GM12878 (cell line): ENCODE measurements around the gene ABL1. TPM values are rescaled to one million over a fixed set of nuclear protein-coding genes. Genes with fewer than 3 reads are reported as not detected.

Experiments
- ATAC-seq: fragments of 200-7000 bp; cut with Tn5 transposase; 3 replicates; pipeline ENCODE4 v1.9.1; 2020; ENCODE audit warnings: mild to moderate bottlenecking, moderate library complexity
- BruUV-seq: library from RNA; stranded (reverse); fragments of 400-500 nt; replicated peaks from 2 replicates; lab custom pipeline; 2021; lab: Mats Ljungman, UMichigan
- CTCF ChIA-PET: fragments of 300-600 bp; sonication (Branson Sonifier 250); formaldehyde crosslinking; extraction: SDS; loops from one replicate; lab custom pipeline; 2021; ENCODE audit warnings: inconsistent platforms; lab: Yijun Ruan, JAX
- POLR2A ChIA-PET: fragments of 350-600 bp; formaldehyde crosslinking; extraction: SDS; loops from one replicate; lab custom pipeline; 2021; ENCODE audit warnings: inconsistent platforms; lab: Charles Lee
- RAD21 ChIA-PET: fragments of 300-600 bp; sonication (Branson Sonifier 250); formaldehyde crosslinking; loops from one replicate; lab custom pipeline; 2023; ENCODE audit warnings: antibody characterized with exemption; ENCODE audit not compliant: unreplicated experiment; lab: Charles Lee
- SMC1A ChIA-PET: fragments of 300-600 bp; sonication (Branson Sonifier 250); formaldehyde crosslinking; loops from one replicate; lab custom pipeline; 2023; ENCODE audit not compliant: unreplicated experiment, uncharacterized antibody; lab: Charles Lee
- DNase-seq: peaks from one replicate; pipeline ENCODE4 v3.0.0-alpha.2; 2011; ENCODE audit warnings: low read depth, low spot score
- FAIRE-seq: peaks from 3 replicates; lab custom pipeline; 2011; peaks lifted over from hg19 to GRCh38; lab: Jason Lieb, UNC
- H2AFZ ChIP-seq: 2 replicates; pipeline ENCODE4 v1.6.0; 2011; ENCODE audit warnings: low read depth, low read length, control low read depth; ENCODE audit not compliant: control insufficient read depth
- H3K27ac ChIP-seq: 2 replicates; pipeline ENCODE4 v1.5.1; 2011; ENCODE audit warnings: control low read depth; ENCODE audit not compliant: control insufficient read depth, insufficient read depth
- H3K27me3 ChIP-seq, 2 experiments: replicated peaks in 1 of 2; 2 replicates each; pipeline versions ENCODE4 v1.6.0 to v1.6.1; 2011; ENCODE audit warnings: low read length in 1 of 2; ENCODE audit not compliant: control insufficient read depth in 2 of 2, insufficient read depth in 2 of 2
- H3K36me3 ChIP-seq, 2 experiments: 2 replicates each; pipeline ENCODE4 v1.5.1; 2011; ENCODE audit warnings: low read length in 1 of 2; ENCODE audit not compliant: control insufficient read depth in 2 of 2, insufficient read depth in 2 of 2
- H3K4me1 ChIP-seq: 2 replicates; pipeline ENCODE4 v1.6.1; 2011; ENCODE audit warnings: mild to moderate bottlenecking, low read length, moderate library complexity, mixed read lengths; ENCODE audit not compliant: control insufficient read depth, insufficient read depth
- H3K4me2 ChIP-seq: 2 replicates; pipeline ENCODE4 v1.6.0; 2011; ENCODE audit warnings: control low read depth; ENCODE audit not compliant: control insufficient read depth, insufficient read depth
- H3K4me3 ChIP-seq: fragments of 200-600 bp; sonication (generic); 2 replicates; pipeline ENCODE4 v1.5.1; 2016
- H3K79me2 ChIP-seq: 2 replicates; pipeline ENCODE4 v1.6.0; 2011; ENCODE audit warnings: low read length; ENCODE audit not compliant: control insufficient read depth, insufficient read depth
- H3K9ac ChIP-seq: 2 replicates; pipeline ENCODE4 v1.8.0; 2011; ENCODE audit warnings: low read length, control low read depth, mixed read lengths; ENCODE audit not compliant: control insufficient read depth, insufficient read depth
- H3K9me3 ChIP-seq: replicated peaks from 3 replicates; pipeline ENCODE4 v1.5.1; 2011; ENCODE audit warnings: mild to moderate bottlenecking, low read length; ENCODE audit not compliant: control insufficient read depth, insufficient read depth
- H4K20me1 ChIP-seq: 2 replicates; pipeline ENCODE4 v1.6.0; 2011; ENCODE audit not compliant: control insufficient read depth, insufficient read depth
- BMI1 ChIP-seq: fragments of 450-650 bp; IDR thresholded peaks from 2 replicates; pipeline ENCODE4 v1.6.1; 2016; ENCODE audit warnings: mild to moderate bottlenecking, moderate library complexity, borderline replicate concordance
- BRCA1 ChIP-seq: IDR thresholded peaks from 2 replicates; pipeline ENCODE4 v1.6.1; 2011; ENCODE audit warnings: low read depth, low read length, improper control_type of control experiment
- DPF2 ChIP-seq: fragments of 450-650 bp; IDR thresholded peaks from 2 replicates; pipeline ENCODE4 v1.6.1; 2017; ENCODE audit warnings: mild to moderate bottlenecking
- GATAD2B ChIP-seq: fragments of 450-650 bp; conservative IDR thresholded peaks from 2 replicates; pipeline ENCODE4 v1.6.1; 2017; ENCODE audit warnings: low read depth, mild to moderate bottlenecking, moderate library complexity
- MTA2 ChIP-seq: fragments of 450-650 bp; IDR thresholded peaks from 2 replicates; pipeline ENCODE4 v1.6.1; 2016; ENCODE audit warnings: low read depth, mild to moderate bottlenecking, moderate library complexity
- POU2F2 ChIP-seq: IDR thresholded peaks from 3 replicates; pipeline ENCODE4 v1.6.1; 2011; ENCODE audit warnings: low read depth, mild to moderate bottlenecking, low read length, borderline replicate concordance
- REST ChIP-seq: IDR thresholded peaks from 2 replicates; pipeline ENCODE4 v1.6.1; 2012; ENCODE audit warnings: mild to moderate bottlenecking, low read depth, low read length
- RFX5 ChIP-seq: IDR thresholded peaks from 2 replicates; pipeline ENCODE4 v1.6.1; 2011; ENCODE audit warnings: low read depth, low read length, improper control_type of control experiment
- SRF ChIP-seq, 2 experiments: IDR thresholded peaks; 2 replicates each; pipeline ENCODE4 v1.6.1; 2011; ENCODE audit warnings: low read depth in 2 of 2, low read length in 2 of 2, mild to moderate bottlenecking in 1 of 2, moderate library complexity in 1 of 2
- WGBS: methylation state at CpG from one replicate; pipeline ENCODE4 v1.1.6; 2016; ENCODE audit warnings: low lambda C conversion rate; ENCODE audit not compliant: insufficient replicate concordance, insufficient coverage; ENCODE audit errors: missing lambda C conversion rate; 5-methylcytosine and 5-hydroxymethylcytosine counted together
- in situ Hi-C: fragments of 300-500 bp; cut with MboI; formaldehyde crosslinking; loops from 9 replicates; pipeline ENCODE4 v1.14.3; 2018; ENCODE audit warnings: mixed read lengths
- intact Hi-C: fragments of 100-400 bp; cut with micrococcal nuclease; formaldehyde crosslinking; loops from one replicate; pipeline ENCODE4 v1.14.2; 2022; ENCODE audit not compliant: unreplicated experiment
- polyA plus RNA-seq, 11 experiments: library from polyadenylated mRNA; depleted of rRNA in 4 of 11; unstranded in 6 of 11; stranded (reverse) in 5 of 11; fragments of >200 nt; fragmentation: Nextera tagmentation in 4 of 11; fragmentation: Illumina TruSeq in 1 of 11; extraction: Ambion mirVana in 4 of 11; extraction: Trizol in 1 of 11; gene quantifications; 1 replicate in 1 of 11; 2 replicates in 10 of 11; pipeline versions ENCODE4 v1.2.1 to v1.2.3, GENCODE V29; 2011 to 2016; ENCODE audit warnings: inconsistent platforms in 2 of 11, missing spikeins in 2 of 11, low read depth in 1 of 11
- total RNA-seq, 4 experiments: library from RNA; depleted of rRNA in 3 of 4; stranded (reverse); fragments of >200 nt in 3 of 4; fragmentation: Illumina TruSeq in 1 of 4; extraction: Trizol in 1 of 4; gene quantifications; 2 replicates each; pipeline versions ENCODE4 v1.2.1 to v1.2.3, GENCODE V29; 2013 to 2021

Gene ABL1
- total and polyA plus RNA-seq, 10 of the 15 experiments (the other 5 are each of a cell fraction or from before 2014, with no cell fraction given) = 0.79 to 51.5 (median 16.3) TPM

GRCh38 chr9:130929571-130930038, 94.6 kb downstream of the ABL1 start:
- ATAC-seq = no peak
- FAIRE-seq = no peak

GRCh38 chr9:130930132-130930803, 95.2 kb downstream of the ABL1 start:
- ChIA-PET POLR2A (no interaction called here), SMC1A (interaction anchor here (3.3 kb wide), 1 partner anchor 60 kb away, joined by 20 read pairs; no protein-coding TSS in a partner anchor), RAD21 (no interaction called here), CTCF (interaction anchor here (1.0 to 7.8 kb wide), 3 partner anchors 62 to 229 kb away, joined by 3 to 89 read pairs (median 3); no protein-coding TSS in a partner anchor)
- Histone ChIP-seq H3K79me2 (no peaks in the 10 kb centered on the region), H3K4me2 (peak overlapping the region; percentile 8; the same call in 1 of the 2 replicates), H3K9ac (no peak overlapping the region), H3K27me3 (peaks cover 0 to 4% of the 10 kb centered on the region in 2 experiments; a peak in 1 of 4 replicates), H2AFZ (no peak overlapping the region), H3K4me1 (peaks cover 48% of the 10 kb centered on the region), H3K9me3 (no peaks in the 10 kb centered on the region), H3K36me3 (no peaks in the 10 kb centered on the region), H3K4me3 (no peak overlapping the region), H4K20me1 (peaks cover 8% of the 10 kb centered on the region), H3K27ac (no peak overlapping the region)
- FAIRE-seq (no peak), ATAC-seq (no peak), DNase-seq (no peak)
- TF ChIP-seq REST (no peak), RFX5 (no peak), SRF (IDR thresholded peaks at IDR 0.05; ENCODE audit: low read depth in 2 of 2, low read length in 2 of 2) (no peak), MTA2 (no peak), DPF2 (no peak), BRCA1 (no peak), POU2F2 (no peak)
- 61% methylated on average over 13 of the region's 23 CpGs for WGBS
- BruUV-seq = no TSS peak
- in situ Hi-C loops = no loop called here
- intact Hi-C loops = loop anchor here (10.0 kb wide), 1 partner anchor 115 kb away; no protein-coding TSS in a partner anchor

More at GRCh38 chr9:130929571-130930038, 94.6 kb downstream of the ABL1 start:
- Histone ChIP-seq H3K27ac (no peak overlapping the region), H2AFZ (no peak overlapping the region), H3K9ac (no peak overlapping the region), H3K4me3 (no peak overlapping the region), H3K79me2 (no peaks in the 10 kb centered on the region), H3K9me3 (no peaks in the 10 kb centered on the region), H3K36me3 (no peaks in the 10 kb centered on the region), H4K20me1 (peaks cover 8% of the 10 kb centered on the region), H3K27me3 (peaks cover 0 to 4% of the 10 kb centered on the region in 2 experiments; a peak in 1 of 4 replicates), H3K4me2 (no peak overlapping the region), H3K4me1 (peaks cover 49% of the 10 kb centered on the region)
- DNase-seq = no peak
- 81% methylated on average over 35 of the region's 36 CpGs for WGBS
- RAD21 ChIA-PET = no interaction called here
- BruUV-seq = no TSS peak
- CTCF ChIA-PET = interaction anchor here (1.5 to 4.2 kb wide), 2 partner anchors 60 to 229 kb away, joined by 3 to 27 read pairs; no protein-coding TSS in a partner anchor
- in situ Hi-C loops (no loop called here), intact Hi-C loops (loop anchor here (10.0 kb wide), 1 partner anchor 115 kb away; no protein-coding TSS in a partner anchor)
- no peak for TF ChIP-seq BMI1
- 0 out of 2 replicates have a peak, but pooled peaks have one; percentile 26 for TF ChIP-seq GATAD2B
- POLR2A ChIA-PET = no interaction called here
- SMC1A ChIA-PET = no interaction called here
